Endothelial cell of umbilical vein (primary cell): ENCODE data around the gene UBE2Q1. TPM values are rescaled to one million over a fixed set of nuclear protein-coding genes. Genes with fewer than 3 reads are reported as not detected.

Experiments used
- BruUV-seq: library from RNA; stranded (reverse); fragments of 400-500 nt; replicated peaks from 2 replicates; lab custom pipeline; 2021; lab: Mats Ljungman, UMichigan
- CTCF ChIA-PET: fragments of 300-600, 350-600 bp; sonication (Branson Sonifier 250); formaldehyde crosslinking; loops from one replicate; lab custom pipeline; 2021; ENCODE audit warnings: antibody characterized with exemption, inconsistent platforms; lab: Charles Lee
- POLR2A ChIA-PET: fragments of 300-600, 350-600 bp; sonication (Branson Sonifier 250); formaldehyde crosslinking; loops from one replicate; lab custom pipeline; 2021; ENCODE audit warnings: antibody characterized with exemption, inconsistent platforms; lab: Charles Lee
- DNase-seq: peaks from one replicate; pipeline ENCODE4 v3.0.0-alpha.2; 2011; ENCODE audit warnings: low read depth, low spot score
- FAIRE-seq: peaks from 2 replicates; lab custom pipeline; 2011; peaks lifted over from hg19 to GRCh38; lab: Jason Lieb, UNC
- H2AFZ ChIP-seq: 2 replicates; pipeline ENCODE4 v1.6.0; 2012; ENCODE audit warnings: low read depth, low read length, control low read depth, inconsistent platforms
- H3K27ac ChIP-seq: 2 replicates; pipeline ENCODE4 v1.5.1; 2011; ENCODE audit warnings: low read depth, mild to moderate bottlenecking, control low read depth, low read length, moderate library complexity; ENCODE audit not compliant: insufficient read depth
- H3K27me3 ChIP-seq, 2 experiments: 2 replicates each; pipeline versions ENCODE4 v1.6.0 to v1.6.1; 2011; ENCODE audit warnings: low read length in 2 of 2, mixed read lengths in 1 of 2; ENCODE audit not compliant: control insufficient read depth in 2 of 2, insufficient read depth in 2 of 2
- H3K36me3 ChIP-seq, 2 experiments: 2 replicates in 1 of 2; 3 replicates in 1 of 2; pipeline ENCODE4 v1.5.1; 2011; ENCODE audit warnings: low read length in 2 of 2, mild to moderate bottlenecking in 1 of 2, moderate library complexity in 1 of 2; ENCODE audit not compliant: control insufficient read depth in 2 of 2, insufficient read depth in 2 of 2; ENCODE audit errors: extremely low read depth in 1 of 2
- H3K4me1 ChIP-seq: 3 replicates; pipeline ENCODE4 v1.5.1; 2011; ENCODE audit warnings: mild to moderate bottlenecking, low read length; ENCODE audit not compliant: control insufficient read depth, insufficient read depth; ENCODE audit errors: extremely low read depth
- H3K4me2 ChIP-seq: 2 replicates; pipeline ENCODE4 v1.6.1; 2011; ENCODE audit warnings: low read length, control low read depth, mixed read lengths; ENCODE audit not compliant: insufficient read depth
- H3K4me3 ChIP-seq, 3 experiments: fragments of 200-600 bp in 1 of 3; sonication (generic), shearing (Covaris generic) in 1 of 3; replicated peaks in 1 of 3; 2 replicates each; pipeline ENCODE4 v1.5.1; 2011 to 2016; ENCODE audit warnings: control low read depth in 3 of 3, low read length in 3 of 3, mild to moderate bottlenecking in 2 of 3, inconsistent platforms in 1 of 3, low read depth in 1 of 3, moderate library complexity in 1 of 3; ENCODE audit not compliant: insufficient read depth in 1 of 3
- H3K79me2 ChIP-seq: 2 replicates; pipeline ENCODE4 v1.6.0; 2012; ENCODE audit warnings: low read length, inconsistent platforms; ENCODE audit not compliant: control insufficient read depth, insufficient read depth
- H3K9ac ChIP-seq: replicated peaks from 2 replicates; pipeline ENCODE3; 2011; ENCODE audit warnings: low read length, control low read depth; ENCODE audit not compliant: insufficient read depth; ENCODE audit errors: extremely low read depth
- H3K9me1 ChIP-seq: replicated peaks from 3 replicates; pipeline ENCODE4 v1.6.0; 2011; ENCODE audit warnings: mild to moderate bottlenecking, low read length; ENCODE audit not compliant: control insufficient read depth, insufficient read depth; ENCODE audit errors: extremely low read depth
- H3K9me3 ChIP-seq: replicated peaks from 2 replicates; pipeline ENCODE4 v1.5.1; 2012; ENCODE audit warnings: low read length, inconsistent platforms; ENCODE audit not compliant: control insufficient read depth, insufficient read depth
- H4K20me1 ChIP-seq: replicated peaks from 2 replicates; pipeline ENCODE3; 2011; ENCODE audit warnings: mild to moderate bottlenecking, low read length; ENCODE audit not compliant: control insufficient read depth, insufficient read depth; ENCODE audit errors: extremely low read depth
- CTCF ChIP-seq, 2 donors: IDR thresholded peaks; 1 replicate in 1 of 2; 2 replicates in 1 of 2; pipeline ENCODE4 v1.5.1; 2011; ENCODE audit warnings: low read length in 2 of 2, mild to moderate bottlenecking in 2 of 2, moderate library complexity in 2 of 2, control low read depth in 1 of 2, inconsistent platforms in 1 of 2, low read depth in 1 of 2; ENCODE audit not compliant: insufficient read depth in 1 of 2; ENCODE audit errors: extremely low read depth in 1 of 2
- EZH2 ChIP-seq: IDR thresholded peaks from 2 replicates; pipeline ENCODE4 v1.6.1; 2012; ENCODE audit warnings: borderline replicate concordance, low read depth, mild to moderate bottlenecking, moderate library complexity, low read length, inconsistent platforms; ENCODE audit not compliant: severe bottlenecking
- FOS ChIP-seq: IDR thresholded peaks from 2 replicates; pipeline ENCODE4 v1.6.1; 2011; ENCODE audit warnings: mild to moderate bottlenecking, low read length, moderate library complexity, borderline replicate concordance; ENCODE audit not compliant: insufficient read depth
- GATA2 ChIP-seq: IDR thresholded peaks from 2 replicates; pipeline ENCODE4 v1.7.0; 2011; ENCODE audit warnings: low read depth, mild to moderate bottlenecking, moderate library complexity, mixed read lengths, low read length; ENCODE audit not compliant: insufficient read length, insufficient read depth
- JUN ChIP-seq: IDR thresholded peaks from 2 replicates; pipeline ENCODE4 v1.6.1; 2011; ENCODE audit warnings: borderline replicate concordance, low read depth; ENCODE audit not compliant: insufficient read length, insufficient read depth
- MAX ChIP-seq: IDR thresholded peaks from 2 replicates; pipeline ENCODE4 v1.6.1; 2011; ENCODE audit not compliant: insufficient read depth, insufficient read length
- MYC ChIP-seq: IDR thresholded peaks from one replicate; pipeline ENCODE4 v1.6.1; 2011; ENCODE audit warnings: mild to moderate bottlenecking, low read depth, low read length
- POLR2A ChIP-seq: IDR thresholded peaks from 2 replicates; pipeline ENCODE4 v1.6.1; 2012; ENCODE audit warnings: low read depth, mild to moderate bottlenecking, control low read depth, low read length
- POLR2AphosphoS5 ChIP-seq: IDR thresholded peaks from 2 replicates; pipeline ENCODE4 v1.6.1; 2012; ENCODE audit warnings: low read depth, mild to moderate bottlenecking, control low read depth, low read length, moderate library complexity; ENCODE audit not compliant: insufficient read depth
- dilution Hi-C: fragments of 300-500 bp; cut with MboI; formaldehyde crosslinking; loops from one replicate; pipeline ENCODE4 v1.15.0; 2019; ENCODE audit warnings: low sequenced_read_pairs; ENCODE audit not compliant: extremely low pct_ligation_motif_present
- intact Hi-C: fragments of 100-400 bp; cut with micrococcal nuclease; formaldehyde crosslinking; loops from one replicate; pipeline ENCODE4 v1.10.0; 2022
- polyA plus RNA-seq, 4 experiments: library from polyadenylated mRNA; depleted of rRNA in 3 of 4; stranded (reverse) in 3 of 4; unstranded in 1 of 4; fragments of >200 nt; gene quantifications; 2 replicates each; pipeline versions ENCODE4 v1.2.1 to v1.2.3, GENCODE V29; 2011 to 2012; ENCODE audit warnings: missing spikeins in 1 of 4
- total RNA-seq: library from RNA; stranded (reverse); gene quantifications from 2 replicates; pipeline ENCODE4 v1.2.3, GENCODE V29; 2021

Gene UBE2Q1
- total and polyA plus RNA-seq, 2 donors (not counting 3 experiments of a cell fraction or from before 2014, with no cell fraction given): 16.5 to 85.4 TPM

DNA sequence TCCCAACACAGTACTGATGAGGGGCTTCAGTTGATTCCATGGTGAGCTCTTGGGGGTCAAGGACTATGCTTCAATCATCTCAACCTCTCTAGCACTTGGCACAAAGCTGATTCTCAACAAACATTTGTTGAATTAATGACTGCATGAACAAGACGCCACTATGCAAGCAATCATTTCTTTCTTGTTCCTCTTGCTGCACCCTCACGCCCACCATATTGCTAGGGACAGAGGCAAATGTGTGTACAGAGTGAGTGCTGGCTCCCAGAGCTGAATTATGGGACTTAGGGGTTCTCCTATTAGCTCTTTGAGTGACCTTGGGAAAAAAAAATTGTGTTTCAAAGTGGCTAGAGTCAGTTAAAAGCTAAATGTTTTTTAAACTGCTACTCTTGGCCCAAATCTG, 47.1 kb upstream of the UBE2Q1 start:
- intact Hi-C loops: no loop called here
- H3K27me3 ChIP-seq: no peaks in the 10 kb centered on the region
- no TSS peak for BruUV-seq

More for the DNA sequence above, 47.1 kb upstream of the UBE2Q1 start:
- Histone ChIP-seq H3K79me2 (peaks cover 90% of the 10 kb centered on the region), H3K9me1 (no peaks in the 10 kb centered on the region), H3K9me3 (no peaks in the 10 kb centered on the region), H3K36me3 (peaks cover 8 to 18% of the 10 kb centered on the region in 2 experiments), H3K4me2 (no peak overlapping the region), H3K4me3 (no peak overlapping the region), H3K27ac (no peak overlapping the region), H3K4me1 (peaks cover 6% of the 10 kb centered on the region), H2AFZ (no peak overlapping the region), H4K20me1 (peaks cover 4% of the 10 kb centered on the region), H3K9ac (no peak overlapping the region)
- no peak for FAIRE-seq
- no peak for TF ChIP-seq POLR2A
- TF ChIP-seq MAX: no peak
- TF ChIP-seq CTCF (IDR thresholded peaks at IDR 0.05; ENCODE audit: extremely low read depth in 1 of 2, insufficient read depth in 1 of 2, low read depth in 1 of 2, low read length in 2 of 2): no peak
- no peak for TF ChIP-seq POLR2AphosphoS5
- no peak for TF ChIP-seq MYC
- no peak for TF ChIP-seq GATA2
- TF ChIP-seq JUN: no peak
- TF ChIP-seq FOS: no peak
- TF ChIP-seq EZH2: no peak
- CTCF ChIA-PET: interaction anchor here (0.6 to 2.2 kb wide), 7 partner anchors 10 to 280 kb away, joined by 3 to 8 read pairs (median 4); no protein-coding TSS in a partner anchor
- DNase-seq: no peak
- POLR2A ChIA-PET: interaction anchor here (0.7 to 1.0 kb wide), 2 partner anchors 46 to 1826 kb away, joined by 3 read pairs; no protein-coding TSS in a partner anchor
- dilution Hi-C loops: no loop called here
